Ishikawa (cell line): Measurements from ENCODE around the gene TMX4.

Experiments
- CEBPB ChIP-seq: IDR thresholded peaks from 2 replicates; pipeline ENCODE4 v1.6.1; 2012
- CREB1 ChIP-seq: IDR thresholded peaks from 2 replicates; pipeline ENCODE4 v1.6.1; 2012; ENCODE audit warnings: low read depth
- EGR1 ChIP-seq: IDR thresholded peaks from 2 replicates; pipeline ENCODE4 v1.6.1; 2012
- MAX ChIP-seq: IDR thresholded peaks from 2 replicates; pipeline ENCODE4 v1.6.1; 2012
- REST ChIP-seq: IDR thresholded peaks from 2 replicates; pipeline ENCODE4 v1.6.1; 2012; ENCODE audit warnings: low read depth, mild to moderate bottlenecking
- TCF12 ChIP-seq: IDR thresholded peaks from 2 replicates; pipeline ENCODE4 v1.6.1; 2012; ENCODE audit warnings: low read depth

GRCh38 chr20:7994809-7995208, 24.8 kb downstream of the TMX4 start:
- no peak for TF ChIP-seq TCF12
- TF ChIP-seq MAX: no peak
- TF ChIP-seq REST: no peak
- no peak for TF ChIP-seq CREB1
- TF ChIP-seq EGR1: no peak
- TF ChIP-seq CEBPB: no peak
